Lower leg skin (tissue), 3 donors: ENCODE results near the gene IRX5.

Experiments used
- POLR2A ChIP-seq, 2 donors: fragments of 450-650 bp; IDR thresholded peaks; one replicate each; pipeline ENCODE4 v1.6.1; 2016 to 2017; ENCODE audit warnings: antibody characterized with exemption in 2 of 2, mild to moderate bottlenecking in 1 of 2, moderate library complexity in 1 of 2
- TF ChIP-seq, protein P1 (sequence below), 3 donors: fragments of 450-650 bp; IDR thresholded peaks; one replicate each; pipeline ENCODE4 v1.5.1; 2016; ENCODE audit warnings: antibody characterized with exemption in 3 of 3, mild to moderate bottlenecking in 3 of 3, moderate library complexity in 2 of 3

DNA sequence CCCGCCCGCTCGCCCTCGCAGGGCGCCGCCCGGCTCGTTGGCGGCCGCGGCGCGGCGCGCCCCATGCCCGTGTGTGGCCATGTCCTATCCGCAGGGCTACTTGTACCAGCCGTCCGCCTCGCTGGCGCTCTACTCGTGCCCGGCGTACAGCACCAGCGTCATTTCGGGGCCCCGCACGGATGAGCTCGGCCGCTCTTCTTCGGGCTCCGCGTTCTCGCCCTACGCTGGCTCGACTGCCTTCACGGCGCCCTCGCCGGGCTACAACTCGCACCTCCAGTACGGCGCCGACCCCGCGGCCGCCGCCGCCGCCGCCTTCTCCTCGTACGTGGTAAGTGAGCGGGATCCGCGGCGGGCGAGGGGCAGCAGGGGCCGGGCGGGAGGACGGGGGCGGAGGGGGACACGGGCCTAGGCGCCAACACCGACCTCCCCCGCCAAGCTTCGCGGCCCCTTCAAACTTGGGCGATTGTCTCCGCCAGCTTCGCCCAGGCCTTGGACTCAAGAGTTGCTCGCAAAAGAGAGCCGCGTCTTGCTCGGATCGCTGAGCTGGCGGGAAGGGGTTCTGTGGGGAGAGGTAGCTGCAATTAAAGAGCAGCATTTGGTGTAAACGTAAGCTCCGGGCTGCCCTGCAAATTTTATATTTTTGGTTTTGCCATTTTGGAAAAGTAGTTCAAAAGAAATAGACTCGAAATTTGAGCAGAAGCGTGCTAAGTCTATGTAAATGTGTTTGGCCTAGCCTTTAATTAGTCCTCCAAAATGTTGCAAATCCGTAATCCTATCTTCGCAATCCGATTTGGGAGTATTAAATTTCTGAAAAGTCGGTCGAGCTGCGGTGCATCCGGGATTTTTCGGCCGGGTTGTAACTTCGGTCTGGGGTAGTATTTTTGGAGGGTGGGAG lies 702 bp downstream of the IRX5 start:
- TF ChIP-seq, protein P1, sequence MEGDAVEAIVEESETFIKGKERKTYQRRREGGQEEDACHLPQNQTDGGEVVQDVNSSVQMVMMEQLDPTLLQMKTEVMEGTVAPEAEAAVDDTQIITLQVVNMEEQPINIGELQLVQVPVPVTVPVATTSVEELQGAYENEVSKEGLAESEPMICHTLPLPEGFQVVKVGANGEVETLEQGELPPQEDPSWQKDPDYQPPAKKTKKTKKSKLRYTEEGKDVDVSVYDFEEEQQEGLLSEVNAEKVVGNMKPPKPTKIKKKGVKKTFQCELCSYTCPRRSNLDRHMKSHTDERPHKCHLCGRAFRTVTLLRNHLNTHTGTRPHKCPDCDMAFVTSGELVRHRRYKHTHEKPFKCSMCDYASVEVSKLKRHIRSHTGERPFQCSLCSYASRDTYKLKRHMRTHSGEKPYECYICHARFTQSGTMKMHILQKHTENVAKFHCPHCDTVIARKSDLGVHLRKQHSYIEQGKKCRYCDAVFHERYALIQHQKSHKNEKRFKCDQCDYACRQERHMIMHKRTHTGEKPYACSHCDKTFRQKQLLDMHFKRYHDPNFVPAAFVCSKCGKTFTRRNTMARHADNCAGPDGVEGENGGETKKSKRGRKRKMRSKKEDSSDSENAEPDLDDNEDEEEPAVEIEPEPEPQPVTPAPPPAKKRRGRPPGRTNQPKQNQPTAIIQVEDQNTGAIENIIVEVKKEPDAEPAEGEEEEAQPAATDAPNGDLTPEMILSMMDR (IDR thresholded peaks at IDR 0.05): no peak
- TF ChIP-seq POLR2A (IDR thresholded peaks at IDR 0.05): no peak
